Left renal cortex interstitium (tissue), 4 donors: ENCODE measurements around the gene ISM1. TPM values are rescaled to one million over a fixed set of nuclear protein-coding genes. Genes with fewer than 3 reads are reported as not detected.

Experiments used
- DNase-seq, 4 donors: peaks; one replicate each; pipeline ENCODE4 v3.0.0-alpha.2; 2013; ENCODE audit warnings: low read depth in 4 of 4, low spot score in 2 of 4, missing footprints in 1 of 4
- polyA plus RNA-seq, 4 donors: library from polyadenylated mRNA; unstranded; fragments of 120-200 nt; gene quantifications; one replicate each; pipeline ENCODE4 v1.2.1, GENCODE V29; 2013; ENCODE audit not compliant: insufficient read length in 4 of 4

The ISM1 gene
- polyA plus RNA-seq, 4 donors, result 3.0 to 4.9 (median 4.0) TPM

DNA sequence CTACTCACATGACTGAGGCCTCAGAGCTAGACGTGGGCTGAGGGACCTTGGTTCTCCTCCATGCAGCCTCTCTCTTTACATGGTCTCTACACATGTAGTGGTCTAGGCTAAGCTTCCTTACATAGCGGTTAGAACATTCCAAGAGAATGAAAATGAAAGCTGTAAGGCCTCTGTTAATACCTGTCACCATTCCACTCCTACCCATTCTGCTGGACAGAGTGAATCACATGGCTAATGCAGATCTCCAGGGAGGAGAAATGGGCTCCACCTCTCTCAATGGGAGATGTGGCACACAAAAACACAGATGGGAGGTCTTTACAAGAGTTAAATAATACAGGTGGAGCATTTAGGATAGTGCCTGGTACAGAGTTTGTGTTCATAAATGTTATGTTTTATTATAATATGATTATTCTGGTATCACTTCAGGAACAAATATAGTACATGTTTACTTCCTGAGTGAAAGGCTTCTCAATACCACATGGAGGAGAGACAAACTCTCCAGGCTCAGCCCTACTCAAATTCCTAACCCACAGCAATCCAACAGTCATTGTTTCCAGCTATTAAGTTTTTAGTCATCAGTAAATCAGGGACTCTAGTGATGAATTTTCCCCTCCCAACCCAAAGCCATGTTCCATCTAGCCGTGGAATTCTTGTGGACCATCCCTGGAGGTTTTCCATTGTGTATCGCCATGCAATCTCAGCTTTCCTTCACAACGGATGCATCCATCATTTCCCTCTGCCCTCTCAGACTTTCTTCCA, 57.9 kb downstream of the ISM1 start:
- no peak for DNase-seq

DNA sequence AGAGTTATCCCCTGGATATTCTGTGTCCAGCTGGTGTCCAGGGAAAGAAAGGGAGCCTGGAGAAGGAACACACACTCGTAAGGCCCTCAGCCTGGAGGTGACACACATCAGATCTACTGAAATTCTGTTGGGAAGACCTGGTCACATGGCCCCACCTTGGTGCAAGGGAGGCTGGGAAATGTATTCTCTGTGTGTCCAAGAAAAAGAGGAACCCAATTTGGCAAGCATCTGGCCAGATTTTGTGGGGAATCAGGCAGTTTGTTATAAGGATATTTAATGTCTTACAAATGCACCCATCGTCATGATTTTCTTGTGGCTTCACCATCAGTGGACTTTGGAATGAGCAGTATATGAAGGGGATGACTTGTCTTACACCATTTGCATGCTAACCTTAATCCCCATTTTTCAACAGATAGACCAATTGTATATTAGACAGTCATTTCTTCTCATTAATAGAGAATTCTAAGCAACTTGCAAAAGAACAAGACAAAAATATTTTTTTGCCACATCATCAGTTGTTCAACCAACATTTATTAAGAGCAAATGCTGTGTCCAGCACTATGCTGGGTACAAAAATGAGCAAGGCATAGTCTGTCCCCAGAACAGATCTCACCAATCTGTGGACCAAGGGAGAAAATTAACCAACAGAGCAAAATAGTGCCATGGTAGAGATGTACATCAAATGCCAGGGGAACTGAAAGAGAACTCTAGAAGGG, 59.7 kb downstream of the ISM1 start:
- DNase-seq, result no peak

DNA sequence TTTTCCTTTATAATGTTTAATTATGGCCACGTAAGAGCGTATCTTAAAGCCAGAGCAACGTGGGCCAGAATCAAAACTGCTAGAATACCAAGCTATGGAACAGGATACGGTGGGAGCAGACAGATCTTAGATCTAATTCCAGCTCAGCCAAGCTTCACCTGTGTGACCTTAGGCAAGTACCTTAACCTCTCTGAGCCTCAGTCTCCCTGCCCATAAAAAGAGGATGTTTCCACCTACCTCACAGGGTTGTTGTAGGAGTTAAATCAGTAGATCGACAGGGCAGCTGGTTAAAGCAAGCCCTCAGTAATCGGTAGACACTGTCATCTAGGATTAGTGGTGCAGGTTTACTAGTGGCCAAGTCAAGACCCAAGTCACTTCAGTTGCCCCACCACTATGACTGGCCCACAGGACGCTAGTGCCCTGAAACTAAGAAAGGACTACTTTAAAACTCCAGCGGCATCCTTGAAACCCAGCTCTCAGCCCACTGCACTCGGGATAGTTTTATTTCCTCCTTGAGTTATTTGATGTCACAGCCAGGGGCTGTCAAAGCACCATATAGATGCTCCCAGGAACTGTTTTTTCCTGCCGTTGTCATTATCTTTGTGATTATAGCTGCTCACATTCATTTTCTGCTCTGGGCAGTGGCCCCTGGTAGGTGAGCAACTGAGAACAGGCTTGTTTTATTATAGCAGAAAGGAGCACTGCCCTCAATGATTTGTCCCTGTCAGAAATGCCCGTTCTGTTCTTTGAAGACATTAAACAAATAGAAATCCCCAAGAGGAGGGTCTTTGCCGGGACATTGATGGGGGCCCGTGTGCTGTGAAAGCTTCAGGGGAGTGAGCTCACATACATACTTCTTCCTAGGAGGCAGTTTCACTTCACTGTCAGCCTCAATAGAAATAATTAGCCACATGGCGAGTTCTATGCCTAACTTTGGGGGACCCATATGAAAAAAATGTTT, 63.1 kb downstream of the ISM1 start:
- DNase-seq, result no peak

DNA sequence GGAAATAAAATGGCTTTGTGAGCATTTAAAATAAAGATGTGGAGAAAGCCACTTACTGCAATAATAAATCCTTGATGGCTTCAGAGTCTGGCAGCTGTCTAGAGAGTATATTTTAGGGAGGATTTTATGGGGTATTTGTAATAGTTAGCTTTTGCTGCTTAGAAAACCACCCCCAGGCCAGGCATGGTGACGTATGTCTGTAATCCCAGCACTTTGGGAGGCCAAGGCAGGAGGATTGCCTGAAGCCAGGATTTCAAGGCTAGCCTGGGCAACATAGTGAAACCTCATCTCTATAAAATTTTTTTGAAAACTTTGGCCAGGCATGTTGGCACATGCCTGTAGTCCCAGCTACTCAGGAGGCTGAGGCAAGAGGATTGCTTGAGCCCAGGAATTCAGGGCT, 63.8 kb downstream of the ISM1 start:
- DNase-seq, result no peak

DNA sequence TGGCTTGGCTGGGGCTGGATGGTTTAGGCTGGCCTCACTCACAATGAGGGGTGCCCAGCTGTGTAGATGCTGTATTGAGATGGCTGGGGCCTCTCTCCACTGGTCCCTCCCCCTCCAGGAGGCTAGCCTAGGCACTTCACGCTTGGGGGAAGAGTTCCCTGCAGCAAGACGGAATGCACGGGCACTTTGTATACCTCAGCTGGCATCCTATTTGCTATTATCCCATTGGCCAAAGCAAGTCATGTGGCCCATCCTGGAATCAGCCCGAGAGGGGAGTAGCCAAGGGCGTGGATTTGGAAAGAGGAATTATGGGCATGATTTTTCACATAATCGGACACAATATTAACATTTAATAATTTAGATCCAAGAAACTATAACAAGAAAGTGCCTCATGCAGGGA, 64.3 kb downstream of the ISM1 start:
- DNase-seq, result no peak

DNA sequence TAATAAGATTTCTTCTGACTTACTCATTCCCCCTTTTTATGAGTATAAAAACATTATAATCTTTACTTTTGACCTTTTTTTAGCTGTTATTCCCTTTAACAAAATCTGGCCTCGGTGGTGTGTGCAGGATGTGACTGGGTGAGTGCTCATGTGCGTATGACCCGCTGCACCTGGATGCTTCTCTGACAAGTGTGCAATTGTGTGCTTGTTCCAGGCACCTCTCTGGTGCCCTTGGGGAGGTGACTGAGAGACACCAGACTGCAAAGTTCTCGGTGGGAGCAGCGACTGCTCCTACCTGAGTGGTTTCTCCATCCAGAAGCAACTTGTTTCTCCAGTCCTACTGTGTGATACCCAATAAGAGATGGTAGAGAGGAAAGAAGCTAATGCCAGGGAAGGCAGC, 65.0 kb downstream of the ISM1 start:
- no peak for DNase-seq

DNA sequence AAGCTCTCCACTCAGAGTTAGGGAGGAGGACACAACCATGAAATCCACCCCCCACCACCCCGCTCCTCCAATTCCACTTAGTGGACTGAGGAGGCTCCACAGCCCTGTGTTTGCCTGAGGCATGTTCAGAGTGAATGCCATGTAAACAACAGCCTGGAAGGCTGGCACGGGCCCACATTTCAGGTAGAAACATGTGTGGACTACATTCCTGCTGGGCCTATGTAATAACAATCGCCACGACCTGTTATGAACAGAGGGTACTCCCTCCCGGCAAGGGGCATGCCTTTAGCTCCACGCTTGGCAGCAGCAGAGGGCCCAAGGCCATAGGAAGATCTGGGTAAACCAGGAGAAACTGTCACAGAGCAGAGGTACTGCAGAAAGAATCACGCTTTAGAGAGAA, 65.5 kb downstream of the ISM1 start:
- DNase-seq, result no peak

DNA sequence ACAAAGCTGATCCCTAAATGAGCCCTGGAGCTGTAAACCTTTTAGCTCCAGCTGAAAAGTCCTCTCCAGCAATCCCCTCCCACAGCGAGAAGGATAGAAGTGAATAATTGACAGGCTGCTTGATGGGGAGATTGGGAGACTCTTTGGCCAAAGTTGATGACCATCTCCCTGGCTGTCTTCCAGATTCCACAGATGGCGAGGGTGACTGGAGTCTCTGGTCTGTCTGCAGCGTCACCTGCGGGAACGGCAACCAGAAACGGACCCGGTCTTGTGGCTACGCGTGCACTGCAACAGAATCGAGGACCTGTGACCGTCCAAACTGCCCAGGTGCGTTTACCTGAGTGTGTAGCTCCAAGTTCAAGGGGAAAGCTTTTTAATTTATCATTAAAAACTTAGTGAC, 67.3 kb downstream of the ISM1 start:
- DNase-seq, result no peak

DNA sequence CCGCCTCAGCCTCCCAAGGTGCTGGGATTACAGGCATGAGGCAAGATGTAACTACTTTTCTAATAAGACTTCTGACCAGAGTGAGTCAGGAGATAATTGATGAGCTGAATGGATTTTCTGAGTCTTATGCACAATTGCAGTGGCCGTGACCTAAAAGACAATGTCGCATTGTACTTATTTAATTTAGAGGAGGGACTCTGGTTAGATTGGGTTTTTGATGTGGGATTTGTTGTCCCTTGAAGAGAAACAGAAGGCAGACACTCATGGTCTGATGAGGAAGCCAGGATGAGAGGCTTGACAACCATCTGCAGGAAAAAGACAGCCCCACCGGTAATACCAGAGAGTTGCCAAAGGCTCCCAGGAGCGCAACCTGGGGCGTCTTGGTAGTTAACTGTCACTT, 68.0 kb downstream of the ISM1 start:
- no peak for DNase-seq

DNA sequence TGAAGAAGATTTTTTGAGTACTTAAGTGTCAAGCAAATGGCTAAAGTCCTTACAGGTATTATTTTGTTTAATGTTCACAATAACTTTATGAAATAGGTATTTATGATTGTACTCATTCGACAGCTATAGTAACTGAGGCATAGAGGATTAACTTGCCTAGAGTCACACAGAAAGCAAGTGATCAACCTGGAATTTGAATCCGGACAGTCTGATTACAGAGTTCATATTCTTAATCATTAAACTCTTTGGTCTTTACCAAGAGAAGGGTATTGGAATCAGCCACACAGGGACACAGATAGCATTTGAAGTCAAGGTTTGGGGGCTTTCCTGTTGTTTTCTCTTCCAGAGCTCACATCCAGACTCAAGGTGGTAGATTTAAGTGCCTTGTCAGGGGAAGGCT, 69.7 kb downstream of the ISM1 start:
- no peak for DNase-seq

DNA sequence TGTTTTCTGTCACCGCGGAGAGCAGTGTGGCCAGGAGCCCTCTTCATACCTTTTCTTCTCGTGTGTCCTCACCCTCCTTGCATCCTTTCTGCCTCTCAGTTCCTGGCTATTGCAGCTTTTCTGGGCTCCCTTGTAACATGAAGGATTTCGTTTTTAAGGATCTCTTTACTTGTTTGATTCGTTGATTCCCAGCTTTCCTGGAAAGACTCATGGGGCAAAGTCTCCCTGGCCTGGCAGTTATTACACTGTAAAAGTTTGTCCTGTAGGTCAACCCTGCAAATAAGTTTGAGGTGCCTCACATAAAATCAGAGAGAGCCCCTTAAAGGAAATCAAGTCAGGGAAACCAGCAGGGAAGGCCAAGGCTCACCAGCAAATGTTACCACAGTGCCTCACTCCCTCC, 70.1 kb downstream of the ISM1 start:
- DNase-seq, result no peak

DNA sequence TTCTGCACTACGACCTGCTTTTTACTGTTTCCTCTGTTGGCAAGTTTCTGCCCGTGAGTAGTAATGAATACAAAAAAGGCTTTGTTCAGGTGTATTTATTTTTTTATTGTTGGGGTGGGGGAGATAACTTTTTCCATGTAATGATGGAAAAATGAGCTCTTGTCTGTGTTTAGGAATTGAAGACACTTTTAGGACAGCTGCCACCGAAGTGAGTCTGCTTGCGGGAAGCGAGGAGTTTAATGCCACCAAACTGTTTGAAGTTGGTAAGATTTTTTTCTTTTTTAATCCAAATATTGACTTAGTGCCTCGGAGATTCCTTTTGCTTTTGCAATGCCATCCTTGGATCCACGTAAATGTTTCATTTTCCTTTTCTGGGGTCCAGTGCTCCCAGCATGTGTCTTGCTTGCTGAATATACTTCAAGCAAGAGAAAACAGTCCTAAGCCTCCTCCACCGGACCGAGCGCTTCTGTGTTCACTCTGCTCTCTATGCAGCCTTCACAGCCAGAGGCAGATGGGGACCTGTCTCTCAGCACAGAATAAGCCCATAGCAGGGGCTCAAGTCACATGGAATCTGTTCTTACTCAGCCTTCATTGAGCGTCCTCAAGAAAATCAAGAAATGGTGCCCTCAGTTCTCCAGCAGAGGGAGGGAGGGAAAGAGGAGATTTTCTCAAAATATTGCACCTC, 71.3 kb downstream of the ISM1 start:
- no peak for DNase-seq

DNA sequence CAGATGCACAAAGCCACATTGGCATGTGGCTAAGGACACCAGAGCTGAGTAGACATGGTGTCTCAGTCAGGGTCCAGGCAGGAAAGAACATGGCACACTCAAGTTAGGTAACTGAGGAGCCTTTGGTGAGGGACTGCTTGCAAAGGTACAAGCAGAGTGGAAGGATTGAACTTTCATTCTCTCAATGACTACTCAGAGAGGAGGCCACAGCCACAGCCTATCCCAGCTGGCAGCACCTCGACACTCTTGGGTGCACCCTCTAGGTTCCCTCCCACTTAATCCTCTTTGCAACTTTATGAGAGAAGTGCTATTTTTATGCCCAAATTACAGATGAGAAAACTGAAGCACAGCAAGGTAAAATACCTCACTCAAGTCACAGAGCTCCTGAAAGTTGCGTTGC, 73.4 kb downstream of the ISM1 start:
- no peak for DNase-seq

DNA sequence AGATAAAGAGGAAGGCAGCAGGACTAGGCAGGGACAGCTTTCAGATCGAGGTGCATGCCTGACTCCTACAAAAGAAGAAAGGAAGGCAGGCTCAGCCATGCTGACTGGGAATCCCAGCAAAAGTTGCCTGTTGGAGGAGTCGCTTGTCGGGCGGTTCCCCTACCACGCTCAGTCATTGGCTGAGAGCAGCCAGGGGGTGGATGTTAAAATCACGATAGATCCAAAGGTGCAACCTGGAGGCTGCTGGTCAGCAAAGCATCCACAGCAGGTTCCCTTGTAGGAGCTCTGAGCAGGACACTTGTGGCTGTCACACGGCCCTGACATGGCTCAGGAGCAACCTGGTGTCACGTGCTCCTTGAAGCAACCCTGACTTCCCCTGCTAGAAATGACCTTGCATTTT, 74.6 kb downstream of the ISM1 start:
- DNase-seq, result no peak

DNA sequence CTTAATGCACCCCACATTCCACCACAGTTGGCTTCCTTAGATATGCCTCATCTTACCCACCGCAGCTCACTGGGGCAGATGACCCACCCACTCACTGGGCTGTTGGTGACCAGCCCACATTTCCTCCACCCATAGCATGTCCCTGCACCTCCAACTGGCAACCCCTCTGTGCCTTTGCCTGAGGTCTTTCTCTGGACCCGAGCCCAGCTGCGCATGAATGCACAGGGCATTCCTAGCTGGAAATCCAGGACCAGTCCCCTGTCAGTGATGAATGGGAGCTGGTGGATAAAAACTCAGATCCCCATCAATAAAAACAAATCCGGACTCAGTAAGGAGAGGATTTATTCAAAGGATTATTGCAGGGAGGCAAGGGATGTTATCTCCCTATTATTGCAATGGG, 75.0 kb downstream of the ISM1 start:
- DNase-seq, result no peak

DNA sequence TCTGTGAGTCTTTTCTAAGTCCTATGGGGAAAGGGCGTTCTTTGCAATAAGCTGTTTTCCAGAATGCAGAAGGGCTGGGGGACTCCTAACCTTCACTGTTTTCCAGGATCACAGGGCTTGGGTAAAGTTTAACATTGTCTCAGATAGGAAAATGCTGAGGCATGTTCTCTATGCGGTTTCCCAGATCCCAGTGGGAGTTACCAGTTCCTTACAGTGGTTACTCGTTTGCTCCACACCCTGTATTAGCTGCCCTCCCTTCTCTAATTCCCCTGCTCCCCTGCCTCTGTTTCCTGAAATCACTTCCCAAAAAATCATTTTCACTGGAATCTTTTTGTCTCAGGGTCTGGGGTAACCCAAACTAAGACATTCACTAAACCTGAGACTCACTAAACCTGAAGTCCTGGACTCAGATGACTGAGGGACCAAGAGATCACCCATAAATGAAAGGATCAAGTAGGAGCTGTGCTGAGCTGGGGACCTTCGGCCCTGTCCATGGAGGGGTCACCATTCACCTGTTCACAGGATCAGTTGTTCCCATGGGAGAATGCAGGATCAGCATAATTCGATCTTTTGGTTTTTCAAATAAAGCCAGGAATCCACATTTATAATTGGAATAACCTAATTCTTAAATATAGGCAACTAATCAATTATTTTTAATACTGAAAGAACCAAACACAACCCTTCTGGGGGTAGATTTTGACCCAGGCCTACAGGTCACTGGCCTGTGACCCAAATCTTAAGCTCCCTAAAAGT, 76.2 kb downstream of the ISM1 start:
- DNase-seq, result no peak

DNA sequence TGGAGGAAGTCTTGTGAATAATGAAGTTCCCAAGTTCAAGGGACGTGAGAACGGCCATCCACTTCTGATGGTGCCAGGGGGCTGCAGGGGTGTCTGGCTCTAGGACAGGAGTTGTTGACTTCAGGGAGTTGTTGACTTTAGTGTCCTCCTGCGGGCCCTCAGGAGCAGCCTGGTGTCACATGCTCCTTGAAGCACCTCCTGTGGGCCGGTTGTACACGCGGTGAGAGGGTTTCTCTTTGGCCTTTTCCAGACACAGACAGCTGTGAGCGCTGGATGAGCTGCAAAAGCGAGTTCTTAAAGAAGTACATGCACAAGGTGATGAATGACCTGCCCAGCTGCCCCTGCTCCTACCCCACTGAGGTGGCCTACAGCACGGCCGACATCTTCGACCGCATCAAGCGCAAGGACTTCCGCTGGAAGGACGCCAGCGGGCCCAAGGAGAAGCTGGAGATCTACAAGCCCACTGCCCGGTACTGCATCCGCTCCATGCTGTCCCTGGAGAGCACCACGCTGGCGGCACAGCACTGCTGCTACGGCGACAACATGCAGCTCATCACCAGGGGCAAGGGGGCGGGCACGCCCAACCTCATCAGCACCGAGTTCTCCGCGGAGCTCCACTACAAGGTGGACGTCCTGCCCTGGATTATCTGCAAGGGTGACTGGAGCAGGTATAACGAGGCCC, 77.8 kb downstream of the ISM1 start:
- DNase-seq, result no peak

DNA sequence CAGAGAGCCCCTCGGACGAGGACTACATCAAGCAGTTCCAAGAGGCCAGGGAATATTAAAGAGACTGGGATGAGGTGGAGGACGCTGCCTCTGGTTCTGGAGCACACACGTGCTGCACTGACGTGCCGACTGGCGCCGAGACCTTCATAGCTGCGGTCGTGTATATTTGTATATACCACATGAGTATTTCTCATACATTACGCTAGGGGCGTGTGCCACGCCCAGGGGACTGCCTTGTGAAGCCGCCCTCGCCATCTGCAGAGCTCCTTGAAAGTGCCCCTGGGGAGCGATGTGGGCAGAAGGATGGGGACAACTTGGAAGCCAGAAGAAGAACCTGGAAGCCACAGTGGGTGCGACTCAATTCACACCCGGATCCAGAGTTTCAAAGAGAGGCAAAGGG, 78.3 kb downstream of the ISM1 start:
- no peak for DNase-seq

DNA sequence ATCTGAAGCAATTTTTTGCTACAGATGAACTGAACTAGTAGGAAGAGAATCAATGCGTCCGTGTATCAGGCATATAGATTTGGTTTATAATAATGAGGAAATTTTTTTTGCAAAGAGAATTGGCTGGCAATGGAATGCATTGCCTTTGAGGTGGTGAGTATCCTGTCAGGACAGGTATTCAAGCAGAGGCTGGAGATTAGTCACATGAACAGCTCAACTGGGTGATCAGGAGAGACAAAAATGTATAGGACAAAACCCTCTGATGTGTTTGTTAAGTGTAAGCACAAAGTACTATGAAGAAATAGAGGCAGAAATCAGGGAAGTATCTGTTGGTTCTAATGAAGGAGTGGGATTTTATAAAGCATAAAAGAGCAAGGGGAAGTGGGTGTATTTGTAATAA, 80.5 kb downstream of the ISM1 start:
- no peak for DNase-seq
